Measurements from ENCODE around the gene GLYR1. TPM values are rescaled to one million over a fixed set of nuclear protein-coding genes. Genes with fewer than 3 reads are reported as not detected.

Gene GLYR1
- total RNA-seq, 2 donors from 2014 or later, result 99.3 to 108 TPM

DNA sequence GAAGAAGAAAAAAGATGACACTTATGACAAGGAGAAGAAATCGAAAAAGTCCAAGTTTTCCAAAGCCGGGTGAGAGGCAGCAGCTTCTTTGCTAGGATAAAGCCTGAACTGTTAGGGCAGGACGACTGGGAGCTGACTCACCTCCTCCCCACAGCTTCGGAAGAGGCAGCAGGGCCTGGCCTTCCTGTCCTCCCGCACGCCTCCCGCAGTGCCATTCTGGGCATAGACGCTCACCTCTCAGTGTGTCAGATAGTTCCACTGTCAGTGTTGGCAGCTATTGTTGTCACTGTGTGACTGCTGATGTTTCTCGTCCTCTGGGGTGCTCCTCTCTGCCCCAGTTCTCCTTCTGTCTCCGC lies 12.8 kb upstream of the GLYR1 start:
- no peaks in the 10 kb centered on the region for H3K9me3 Mint-ChIP-seq
- no peak for DNase-seq
- Histone ChIP-seq H3K4me3 (ENCODE audit: low read length) (no peak overlapping the region), H3K4me1 (ENCODE audit: control insufficient read depth, insufficient read depth, low read length) (no peaks in the 10 kb centered on the region), H3K9ac (ENCODE audit: extremely low read depth, low read length, poor library complexity, severe bottlenecking) (no peak overlapping the region), H3K27ac (ENCODE audit: low read depth, low read length) (no peak overlapping the region), H3K27me3 (ENCODE audit: control insufficient read depth, insufficient read depth, low read length, poor library complexity, severe bottlenecking) (no peaks in the 10 kb centered on the region), H3K36me3 (ENCODE audit: control insufficient read depth, insufficient read depth, low read length) (peaks cover 96% of the 10 kb centered on the region), H3K9me3 (ENCODE audit: control insufficient read depth, low read length) (no peaks in the 10 kb centered on the region)
- no peaks in the 10 kb centered on the region for H3K4me1 Mint-ChIP-seq
- 94 to 95% methylated on average over 10 of the region's 10 CpGs for WGBS, 2 experiments (ENCODE audit: insufficient coverage in 1 of 2, insufficient read length in 1 of 2)
- peaks cover 80% of the 10 kb centered on the region for H3K36me3 Mint-ChIP-seq (ENCODE audit: low read depth)
- TF ChIP-seq, protein P1, sequence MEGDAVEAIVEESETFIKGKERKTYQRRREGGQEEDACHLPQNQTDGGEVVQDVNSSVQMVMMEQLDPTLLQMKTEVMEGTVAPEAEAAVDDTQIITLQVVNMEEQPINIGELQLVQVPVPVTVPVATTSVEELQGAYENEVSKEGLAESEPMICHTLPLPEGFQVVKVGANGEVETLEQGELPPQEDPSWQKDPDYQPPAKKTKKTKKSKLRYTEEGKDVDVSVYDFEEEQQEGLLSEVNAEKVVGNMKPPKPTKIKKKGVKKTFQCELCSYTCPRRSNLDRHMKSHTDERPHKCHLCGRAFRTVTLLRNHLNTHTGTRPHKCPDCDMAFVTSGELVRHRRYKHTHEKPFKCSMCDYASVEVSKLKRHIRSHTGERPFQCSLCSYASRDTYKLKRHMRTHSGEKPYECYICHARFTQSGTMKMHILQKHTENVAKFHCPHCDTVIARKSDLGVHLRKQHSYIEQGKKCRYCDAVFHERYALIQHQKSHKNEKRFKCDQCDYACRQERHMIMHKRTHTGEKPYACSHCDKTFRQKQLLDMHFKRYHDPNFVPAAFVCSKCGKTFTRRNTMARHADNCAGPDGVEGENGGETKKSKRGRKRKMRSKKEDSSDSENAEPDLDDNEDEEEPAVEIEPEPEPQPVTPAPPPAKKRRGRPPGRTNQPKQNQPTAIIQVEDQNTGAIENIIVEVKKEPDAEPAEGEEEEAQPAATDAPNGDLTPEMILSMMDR (conservative IDR thresholded peaks at IDR 0.05), result no peak
- H3K27ac Mint-ChIP-seq, result no peak overlapping the region
- no peaks in the 10 kb centered on the region for H3K27me3 Mint-ChIP-seq (ENCODE audit: insufficient read depth)
- H3K4me3 Mint-ChIP-seq, result no peak overlapping the region

DNA sequence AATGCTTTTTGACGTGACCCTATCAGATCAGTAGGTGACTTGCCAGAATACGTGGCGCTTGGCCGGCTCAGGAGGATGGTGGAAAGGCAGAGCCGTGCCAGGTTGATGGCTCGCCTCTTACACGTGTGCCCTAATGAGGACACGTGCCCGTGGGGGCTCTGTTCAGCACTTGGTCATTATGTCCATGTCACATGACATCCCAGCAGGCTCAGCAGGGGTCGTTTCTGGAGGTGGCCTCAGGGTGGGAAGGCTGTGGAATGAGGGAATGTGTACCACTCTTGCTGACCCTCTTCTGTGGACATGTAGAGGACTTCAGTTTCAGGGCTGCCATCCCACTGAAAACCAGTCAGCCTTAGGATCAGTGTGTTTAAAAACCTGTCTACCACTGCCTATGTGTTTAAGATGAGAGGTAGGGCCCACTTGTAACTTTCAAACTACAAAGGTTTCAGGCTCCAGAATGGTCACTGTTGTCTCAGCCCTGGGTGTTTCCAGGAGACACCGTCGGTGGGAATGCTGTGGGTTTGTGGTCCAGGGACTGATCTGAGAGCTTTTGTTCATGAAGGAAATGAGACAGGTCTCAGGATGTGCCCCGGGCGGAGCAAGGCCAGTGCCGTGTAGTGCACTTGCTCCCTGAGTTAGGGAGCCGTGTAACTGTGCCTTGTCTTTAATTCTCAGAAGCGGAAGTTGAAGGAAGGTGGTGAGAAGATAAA lies 12.3 kb upstream of the GLYR1 start:
- no peak overlapping the region for H3K9ac ChIP-seq (ENCODE audit: extremely low read depth, low read length, poor library complexity, severe bottlenecking)
- 89 to 94% methylated on average over 13 to 17 of the region's 17 CpGs for WGBS, 2 experiments (ENCODE audit: insufficient coverage in 1 of 2, insufficient read length in 1 of 2)
- no peak overlapping the region for H3K27ac ChIP-seq (ENCODE audit: low read depth, low read length)
- no peak for DNase-seq
- H3K9me3 ChIP-seq (ENCODE audit: control insufficient read depth, low read length), result no peaks in the 10 kb centered on the region
- peaks cover 93% of the 10 kb centered on the region for H3K36me3 ChIP-seq (ENCODE audit: control insufficient read depth, insufficient read depth, low read length)
- no peaks in the 10 kb centered on the region for H3K27me3 ChIP-seq (ENCODE audit: control insufficient read depth, insufficient read depth, low read length, poor library complexity, severe bottlenecking)
- Mint-ChIP-seq H3K4me1 (no peaks in the 10 kb centered on the region), H3K27me3 (ENCODE audit: insufficient read depth) (no peaks in the 10 kb centered on the region), H3K9me3 (no peaks in the 10 kb centered on the region), H3K27ac (no peak overlapping the region), H3K4me3 (no peak overlapping the region), H3K36me3 (ENCODE audit: low read depth) (peaks cover 82% of the 10 kb centered on the region)
- no peaks in the 10 kb centered on the region for H3K4me1 ChIP-seq (ENCODE audit: control insufficient read depth, insufficient read depth, low read length)
- TF ChIP-seq, protein P1 (conservative IDR thresholded peaks at IDR 0.05), result no peak
- H3K4me3 ChIP-seq (ENCODE audit: low read length), result no peak overlapping the region

DNA sequence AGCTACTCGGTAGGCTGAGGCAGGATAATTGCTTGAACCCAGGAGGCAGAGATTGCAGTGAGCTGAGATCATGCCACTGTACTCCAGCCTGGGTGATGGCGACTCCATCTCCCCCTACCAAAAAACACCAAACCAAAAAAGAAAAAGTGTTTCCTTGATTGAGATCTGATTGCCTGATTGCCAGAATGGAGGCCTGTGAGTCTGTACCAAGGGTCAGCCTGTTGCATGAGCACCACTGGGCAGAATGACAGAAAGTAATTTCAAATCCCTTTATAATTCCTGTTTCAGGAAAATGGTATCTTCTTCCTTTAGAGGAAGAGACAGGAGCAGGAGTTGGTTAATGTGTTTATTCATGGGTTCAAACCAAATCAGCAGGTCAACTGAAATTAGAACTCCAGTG lies 8.7 kb upstream of the GLYR1 start:
- Mint-ChIP-seq H3K27ac (no peak overlapping the region), H3K4me3 (no peak overlapping the region), H3K36me3 (ENCODE audit: low read depth) (peaks cover 71% of the 10 kb centered on the region), H3K4me1 (peaks cover 10% of the 10 kb centered on the region), H3K9me3 (no peaks in the 10 kb centered on the region), H3K27me3 (ENCODE audit: insufficient read depth) (no peaks in the 10 kb centered on the region)
- Histone ChIP-seq H3K9ac (ENCODE audit: extremely low read depth, low read length, poor library complexity, severe bottlenecking) (no peak overlapping the region), H3K27ac (ENCODE audit: low read depth, low read length) (no peak overlapping the region), H3K36me3 (ENCODE audit: control insufficient read depth, insufficient read depth, low read length) (peaks cover 73% of the 10 kb centered on the region), H3K4me1 (ENCODE audit: control insufficient read depth, insufficient read depth, low read length) (peaks cover 5% of the 10 kb centered on the region), H3K9me3 (ENCODE audit: control insufficient read depth, low read length) (no peaks in the 10 kb centered on the region), H3K27me3 (ENCODE audit: control insufficient read depth, insufficient read depth, low read length, poor library complexity, severe bottlenecking) (no peaks in the 10 kb centered on the region), H3K4me3 (ENCODE audit: low read length) (no peak overlapping the region)
- WGBS, 2 experiments (ENCODE audit: insufficient coverage in 1 of 2, insufficient read length in 1 of 2), result 93 to 100% methylated on average over 1 to 2 of the region's 2 CpGs
- TF ChIP-seq, protein P1 (conservative IDR thresholded peaks at IDR 0.05), result no peak
- DNase-seq, result no peak

Data from endodermal cell (in vitro differentiated cells).